Right atrium auricular region (tissue), 2 donors: ENCODE measurements around the gene STMN1. TPM values are rescaled to one million over a fixed set of nuclear protein-coding genes. Genes with fewer than 3 reads are reported as not detected.

ENCODE experiments used
- DNase-seq: peaks from one replicate; pipeline ENCODE4 v3.0.0-alpha.2; 2019; ENCODE audit warnings: low spot score
- H3K27ac ChIP-seq, 2 donors: fragments of 200-600 bp; sonication (generic); 1 replicate in 1 of 2; 2 replicates in 1 of 2; pipeline ENCODE4 v1.5.1; 2016 to 2019
- H3K27me3 ChIP-seq, 2 donors: fragments of 200-600 bp; sonication (generic); one replicate each; pipeline versions ENCODE4 v1.5.1 to v1.6.0; 2017 to 2019
- H3K36me3 ChIP-seq: fragments of 200-600 bp; sonication (generic); one replicate; pipeline ENCODE4 v1.5.1; 2016
- H3K4me1 ChIP-seq, 2 donors: fragments of 200-600 bp; sonication (generic); one replicate each; pipeline versions ENCODE4 v1.5.1 to v1.6.0; 2017 to 2019
- H3K4me3 ChIP-seq, 2 donors: fragments of 200-600 bp; sonication (generic); 1 replicate in 1 of 2; 2 replicates in 1 of 2; pipeline ENCODE4 v1.5.1; 2017 to 2019; ENCODE audit warnings: mild to moderate bottlenecking in 1 of 2, moderate library complexity in 1 of 2
- H3K9me3 ChIP-seq, 2 donors: fragments of 200-600 bp; sonication (generic); one replicate each; pipeline ENCODE4 v1.5.1; 2019
- total RNA-seq, 2 donors: library from RNA; depleted of rRNA; stranded (reverse); fragments of >200 nt; gene quantifications; one replicate each; pipeline ENCODE4 v1.1.0, GENCODE V29; 2016
- TF ChIP-seq, protein P1 (sequence below), 2 donors: fragments of 200-600 bp; sonication (generic); IDR thresholded peaks; one replicate each; pipeline ENCODE4 v1.5.1; 2019; ENCODE audit warnings: antibody characterized with exemption in 2 of 2

The STMN1 gene
- total RNA-seq, 2 donors from 2014 or later: 13.4 to 21.0 TPM

DNA sequence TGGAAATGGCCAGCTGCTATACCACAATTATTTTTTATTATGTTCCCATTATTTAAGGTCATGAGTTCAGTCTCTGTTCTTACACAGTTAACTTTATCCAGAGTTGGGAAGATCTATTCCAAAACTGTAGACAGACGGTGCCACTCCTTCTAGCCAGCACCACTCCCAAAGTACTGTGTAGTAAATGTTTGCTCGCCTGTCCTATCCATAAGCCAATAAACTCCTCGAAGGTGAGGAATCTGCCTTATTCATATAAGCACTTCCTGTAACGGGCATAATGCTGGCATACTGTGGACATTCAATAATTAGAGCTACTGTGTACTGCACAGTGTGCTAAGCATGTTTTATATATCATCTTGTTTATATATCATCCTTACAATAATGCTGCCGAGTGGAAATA, 26.1 kb upstream of the STMN1 start:
- Histone ChIP-seq H3K9me3 (no peaks in the 10 kb centered on the region), H3K36me3 (no peaks in the 10 kb centered on the region), H3K4me3 (no peak overlapping the region), H3K27me3 (no peaks in the 10 kb centered on the region), H3K4me1 (peaks cover 0 to 8% of the 10 kb centered on the region in 2 donors), H3K27ac (no peak overlapping the region)
- DNase-seq: no peak
- TF ChIP-seq, protein P1, sequence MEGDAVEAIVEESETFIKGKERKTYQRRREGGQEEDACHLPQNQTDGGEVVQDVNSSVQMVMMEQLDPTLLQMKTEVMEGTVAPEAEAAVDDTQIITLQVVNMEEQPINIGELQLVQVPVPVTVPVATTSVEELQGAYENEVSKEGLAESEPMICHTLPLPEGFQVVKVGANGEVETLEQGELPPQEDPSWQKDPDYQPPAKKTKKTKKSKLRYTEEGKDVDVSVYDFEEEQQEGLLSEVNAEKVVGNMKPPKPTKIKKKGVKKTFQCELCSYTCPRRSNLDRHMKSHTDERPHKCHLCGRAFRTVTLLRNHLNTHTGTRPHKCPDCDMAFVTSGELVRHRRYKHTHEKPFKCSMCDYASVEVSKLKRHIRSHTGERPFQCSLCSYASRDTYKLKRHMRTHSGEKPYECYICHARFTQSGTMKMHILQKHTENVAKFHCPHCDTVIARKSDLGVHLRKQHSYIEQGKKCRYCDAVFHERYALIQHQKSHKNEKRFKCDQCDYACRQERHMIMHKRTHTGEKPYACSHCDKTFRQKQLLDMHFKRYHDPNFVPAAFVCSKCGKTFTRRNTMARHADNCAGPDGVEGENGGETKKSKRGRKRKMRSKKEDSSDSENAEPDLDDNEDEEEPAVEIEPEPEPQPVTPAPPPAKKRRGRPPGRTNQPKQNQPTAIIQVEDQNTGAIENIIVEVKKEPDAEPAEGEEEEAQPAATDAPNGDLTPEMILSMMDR (IDR thresholded peaks at IDR 0.05): no peak

DNA sequence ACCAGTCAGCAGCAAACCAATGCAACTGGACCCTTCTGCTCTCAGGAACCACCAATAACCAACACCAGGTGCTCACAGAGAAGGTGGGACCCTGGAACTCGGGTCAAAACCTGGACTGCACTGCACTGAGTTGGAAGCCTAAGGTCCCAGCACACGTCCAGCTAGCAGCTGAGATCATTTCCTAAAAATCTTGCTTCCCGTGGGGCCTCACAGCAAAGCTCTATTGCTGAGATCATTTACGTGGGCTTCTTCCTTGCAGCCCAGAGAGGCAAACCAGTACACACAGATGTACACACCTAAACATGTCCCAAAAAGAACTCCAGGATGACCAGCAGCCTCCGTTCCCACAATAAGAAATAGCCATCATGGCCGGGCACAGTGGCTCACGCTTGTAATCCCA, 22.8 kb upstream of the STMN1 start:
- peaks cover 0 to 8% of the 10 kb centered on the region in 2 donors for H3K4me1 ChIP-seq
- H3K9me3 ChIP-seq: no peaks in the 10 kb centered on the region
- no peak for DNase-seq
- no peaks in the 10 kb centered on the region for H3K27me3 ChIP-seq
- H3K36me3 ChIP-seq: no peaks in the 10 kb centered on the region
- H3K4me3 ChIP-seq: no peak overlapping the region
- H3K27ac ChIP-seq: no peak overlapping the region
- TF ChIP-seq, protein P1 (IDR thresholded peaks at IDR 0.05): no peak

DNA sequence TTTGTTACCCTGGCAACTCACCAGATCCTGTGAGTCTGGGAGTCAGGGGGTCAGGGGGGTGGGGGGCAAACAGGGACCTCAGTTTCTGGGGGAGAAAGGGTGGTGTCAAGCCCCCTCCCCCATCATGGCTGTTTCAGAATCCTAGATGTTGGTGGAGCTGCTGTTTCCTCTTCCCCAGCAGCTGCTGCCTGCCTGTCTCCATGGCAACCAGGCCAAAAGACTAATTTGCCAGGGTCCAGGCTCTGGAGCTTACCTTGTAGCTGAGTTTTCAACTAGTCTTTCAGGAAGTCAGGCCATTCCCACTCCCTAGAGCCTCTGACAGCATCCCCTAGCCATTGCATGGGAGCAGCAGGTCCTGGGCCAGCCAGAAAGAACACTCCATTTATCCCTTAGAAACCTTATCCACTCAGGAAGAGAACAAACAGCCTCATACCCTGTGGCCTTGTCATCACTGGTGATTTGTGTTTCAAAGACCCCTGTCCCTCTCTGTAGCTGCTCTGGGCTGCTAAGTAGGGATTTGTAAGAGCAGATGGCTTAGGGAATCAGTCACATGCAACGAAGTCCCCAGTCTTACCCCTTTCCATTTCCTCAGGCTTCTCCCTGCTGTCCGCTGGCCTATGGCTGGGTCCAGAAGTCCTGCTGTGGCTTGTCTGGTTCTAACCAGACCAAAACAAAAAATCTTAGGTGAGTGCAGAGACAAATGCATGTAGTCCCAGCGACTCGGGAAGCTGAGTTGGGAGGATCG, 21.5 kb upstream of the STMN1 start:
- Histone ChIP-seq H3K36me3 (no peaks in the 10 kb centered on the region), H3K27ac (no peak overlapping the region), H3K9me3 (no peaks in the 10 kb centered on the region), H3K4me1 (peaks cover 0 to 7% of the 10 kb centered on the region in 2 donors), H3K4me3 (no peak overlapping the region), H3K27me3 (no peaks in the 10 kb centered on the region)
- TF ChIP-seq, protein P1 (IDR thresholded peaks at IDR 0.05): no peak
- DNase-seq: no peak

DNA sequence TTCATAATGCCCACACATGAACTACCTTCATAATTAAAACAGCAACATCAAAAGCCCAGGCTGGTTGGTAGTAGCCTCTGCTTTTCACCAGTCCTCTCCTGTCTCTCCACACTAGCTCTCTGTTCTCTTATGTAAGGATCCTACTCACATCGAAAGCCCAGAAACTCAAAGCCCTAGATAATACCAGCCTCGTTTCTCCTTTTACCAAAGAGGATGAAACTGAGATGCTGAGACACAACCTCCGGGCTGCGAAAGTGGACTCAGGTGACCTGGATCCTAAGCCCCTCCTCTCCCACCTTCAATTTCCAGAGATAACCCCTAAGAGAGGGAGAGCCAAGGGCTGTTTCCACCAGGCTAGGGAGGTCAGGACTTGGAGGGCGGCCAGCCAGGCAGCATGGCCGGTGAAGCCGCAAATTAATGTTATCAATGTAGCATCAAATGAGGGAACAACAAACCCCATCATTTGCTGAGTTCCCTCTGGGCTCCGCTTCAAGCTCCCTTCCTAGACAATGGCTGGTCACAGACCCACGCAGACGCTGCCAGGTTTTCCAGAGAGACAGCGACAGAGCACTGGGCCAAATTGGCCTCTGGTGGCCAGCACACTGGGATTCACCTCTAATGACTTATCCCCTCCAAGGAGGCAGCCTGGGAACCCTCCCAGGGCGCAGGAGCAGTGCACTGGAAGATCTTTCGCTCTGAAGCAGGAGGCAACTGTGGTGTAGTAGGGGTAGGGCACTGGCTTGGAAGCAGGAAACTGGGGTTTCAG, 20.7 kb upstream of the STMN1 start:
- H3K27ac ChIP-seq: no peak overlapping the region
- no peaks in the 10 kb centered on the region for H3K27me3 ChIP-seq
- peaks cover 0 to 15% of the 10 kb centered on the region in 2 donors for H3K4me1 ChIP-seq
- no peak overlapping the region for H3K4me3 ChIP-seq
- no peaks in the 10 kb centered on the region for H3K36me3 ChIP-seq
- no peak for DNase-seq
- TF ChIP-seq, protein P1 (IDR thresholded peaks at IDR 0.05): no peak
- no peaks in the 10 kb centered on the region for H3K9me3 ChIP-seq

DNA sequence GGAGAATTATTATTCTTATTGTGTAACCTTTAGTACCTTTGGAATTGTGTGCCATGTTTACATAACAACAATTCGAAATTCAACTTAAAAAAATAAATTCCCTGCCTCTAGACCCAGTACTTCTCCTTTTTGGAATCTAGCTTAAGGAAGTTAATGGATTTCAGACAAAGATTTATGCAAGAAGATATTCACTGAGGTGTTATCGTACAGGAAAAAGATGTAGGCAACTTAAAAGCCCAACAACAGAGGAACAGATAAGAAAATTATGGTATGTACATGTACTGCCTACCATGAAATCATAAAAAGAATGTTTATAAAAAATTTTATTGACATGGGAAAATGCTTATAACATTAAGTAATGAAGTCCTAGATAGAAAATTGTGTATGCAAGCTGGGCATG, 18.2 kb upstream of the STMN1 start:
- Histone ChIP-seq H3K36me3 (no peaks in the 10 kb centered on the region), H3K27ac (no peak overlapping the region), H3K4me3 (no peak overlapping the region), H3K27me3 (no peaks in the 10 kb centered on the region), H3K4me1 (peaks cover 0 to 15% of the 10 kb centered on the region in 2 donors), H3K9me3 (no peaks in the 10 kb centered on the region)
- no peak for DNase-seq
- TF ChIP-seq, protein P1 (IDR thresholded peaks at IDR 0.05): no peak
